Fibroblast of lung (primary cell): ENCODE measurements around the gene NEDD4L.

Source experiments
- CTCF ChIP-seq, 2 donors: IDR thresholded peaks in 1 of 2; conservative IDR thresholded peaks in 1 of 2; 1 replicate in 1 of 2; 2 replicates in 1 of 2; pipeline ENCODE4 v1.5.1; 2011 to 2012; ENCODE audit warnings: low read length in 2 of 2, control low read depth in 1 of 2, inconsistent platforms in 1 of 2, low read depth in 1 of 2, mild to moderate bottlenecking in 1 of 2
- EZH2 ChIP-seq: IDR thresholded peaks from 2 replicates; pipeline ENCODE4 v1.5.1; 2012; ENCODE audit warnings: low read length, control low read depth, mild to moderate bottlenecking; ENCODE audit errors: missing control alignments

GRCh38 chr18:58025205-58025604, 18.8 kb upstream of the NEDD4L start:
- no peak for TF ChIP-seq CTCF (conservative IDR thresholded peaks at IDR 0.05 in 1 of 2, IDR thresholded peaks at IDR 0.05 in 1 of 2; ENCODE audit: low read depth in 1 of 2, low read length in 2 of 2)
- no peak for TF ChIP-seq EZH2
